A549 (cell line): Measurements from ENCODE around the gene PEA15. TPM values are rescaled to one million over a fixed set of nuclear protein-coding genes. Genes with fewer than 3 reads are reported as not detected.

ENCODE experiments used
- ATAC-seq, 2 experiments: fragments of 200-7000 bp in 1 of 2; fragments of >200 bp in 1 of 2; cut with Nextera tagmentation in 1 of 2; cut with Tn5 transposase in 1 of 2; 3 replicates each; pipeline versions ENCODE4 v1.8.0 to v1.9.1; 2018 to 2020; ENCODE audit warnings: mild to moderate bottlenecking in 1 of 2, moderate library complexity in 1 of 2
- CTCF ChIA-PET: fragments of 300-600 bp; sonication (Branson Sonifier 250); formaldehyde crosslinking; extraction: SDS; loops from one replicate; lab custom pipeline; 2021; ENCODE audit warnings: antibody characterized with exemption, inconsistent platforms; lab: Yijun Ruan, JAX
- POLR2A ChIA-PET: fragments of 350-600 bp; formaldehyde crosslinking; extraction: SDS; loops from one replicate; lab custom pipeline; 2021; ENCODE audit warnings: antibody characterized with exemption, inconsistent platforms; lab: Yijun Ruan, JAX
- DNase-seq, 2 experiments: peaks; one replicate each; pipeline versions ENCODE4 v3.0.0 to v3.0.0-alpha.2; 2011 to 2016; ENCODE audit warnings: low read depth in 1 of 2, low spot score in 1 of 2
- FAIRE-seq: peaks from 2 replicates; lab custom pipeline; 2011; peaks lifted over from hg19 to GRCh38; lab: Jason Lieb, UNC
- H3K27ac ChIP-seq, 2 experiments: fragments of >200 bp; sonication (Bioruptor Twin); formaldehyde crosslinking; 3 replicates each; pipeline ENCODE4 v1.5.1; 2016 to 2017
- H3K4me1 ChIP-seq: fragments of >200 bp; sonication (Bioruptor Twin); formaldehyde crosslinking; 3 replicates; pipeline ENCODE4 v1.6.1; 2016
- H3K4me2 ChIP-seq: fragments of >200 bp; sonication (Bioruptor Twin); formaldehyde crosslinking; 3 replicates; pipeline ENCODE4 v1.6.1; 2016
- H3K4me3 ChIP-seq: fragments of >200 bp; sonication (Bioruptor Twin); formaldehyde crosslinking; 3 replicates; pipeline ENCODE4 v1.5.1; 2016
- H3K9me3 ChIP-seq: fragments of >200 bp; sonication (Bioruptor Twin); formaldehyde crosslinking; 3 replicates; pipeline ENCODE4 v1.6.1; 2016
- CBX2 ChIP-seq: fragments of 200-600 bp; sonication (generic); IDR thresholded peaks from 2 replicates; pipeline ENCODE4 v1.6.1; 2016; ENCODE audit warnings: low read depth, mild to moderate bottlenecking, borderline replicate concordance
- CBX8 ChIP-seq: fragments of 200-600 bp; sonication (generic); IDR thresholded peaks from 2 replicates; pipeline ENCODE4 v1.6.1; 2016
- CEBPB ChIP-seq, 2 experiments: fragments of >200 bp in 1 of 2; sonication (Bioruptor Twin) in 1 of 2; formaldehyde crosslinking in 1 of 2; IDR thresholded peaks; 2 replicates each; pipeline ENCODE4 v1.6.1; 2012 to 2016
- CHD2 ChIP-seq: fragments of 150-350 bp; IDR thresholded peaks from 2 replicates; pipeline ENCODE4 v1.6.1; 2014; ENCODE audit warnings: low read length; ENCODE audit not compliant: partially characterized antibody
- CHD4 ChIP-seq: fragments of 200-600 bp; sonication (generic); IDR thresholded peaks from 2 replicates; pipeline ENCODE4 v1.6.1; 2016; ENCODE audit warnings: antibody characterized with exemption, mild to moderate bottlenecking, borderline replicate concordance
- EHF ChIP-seq: fragments of 250-450 bp; sonication (Bioruptor Pico); IDR thresholded peaks from 2 replicates; pipeline ENCODE4 v1.5.0; 2020; ENCODE audit warnings: mild to moderate bottlenecking
- EHMT2 ChIP-seq: fragments of 200-600 bp; sonication (generic); IDR thresholded peaks from 2 replicates; pipeline ENCODE4 v1.6.1; 2016; ENCODE audit warnings: antibody characterized with exemption, low read depth, mild to moderate bottlenecking, moderate library complexity
- ESRRA ChIP-seq: fragments of 150-350 bp; IDR thresholded peaks from 2 replicates; pipeline ENCODE4 v1.6.1; 2014; ENCODE audit warnings: mild to moderate bottlenecking, low read length, borderline replicate concordance
- FOSL2 ChIP-seq, 2 experiments: fragments of 450-650 bp in 1 of 2; fragments of >200 bp in 1 of 2; sonication (Bioruptor Twin) in 1 of 2; formaldehyde crosslinking; IDR thresholded peaks; 2 replicates each; pipeline versions ENCODE4 v1.5.0 to v1.6.1; 2016 to 2020; ENCODE audit warnings: mild to moderate bottlenecking in 1 of 2, moderate library complexity in 1 of 2
- HDAC2 ChIP-seq: fragments of 200-600 bp; sonication (generic); IDR thresholded peaks from 2 replicates; pipeline ENCODE4 v1.6.1; 2016
- HEYL ChIP-seq: fragments of 250-450 bp; sonication (Bioruptor Pico); IDR thresholded peaks from 2 replicates; pipeline ENCODE4 v1.8.0; 2021; ENCODE audit warnings: mild to moderate bottlenecking, moderate library complexity
- HOXA7 ChIP-seq: fragments of 250-450 bp; sonication (Bioruptor Pico); IDR thresholded peaks from 2 replicates; pipeline ENCODE4 v1.5.0; 2020; ENCODE audit warnings: mild to moderate bottlenecking, moderate library complexity
- JUN ChIP-seq, 2 experiments: fragments of >200 bp; sonication (Bioruptor Twin); formaldehyde crosslinking; IDR thresholded peaks; 2 replicates in 1 of 2; 3 replicates in 1 of 2; pipeline ENCODE4 v1.6.1; 2016 to 2017
- JUNB ChIP-seq: fragments of >200 bp; sonication (Bioruptor Twin); formaldehyde crosslinking; IDR thresholded peaks from 2 replicates; pipeline ENCODE4 v1.6.1; 2016
- KDM5A ChIP-seq: fragments of 200-600 bp; sonication (generic); IDR thresholded peaks from 2 replicates; pipeline ENCODE4 v1.6.1; 2016; ENCODE audit warnings: antibody characterized with exemption, mild to moderate bottlenecking
- MAZ ChIP-seq: fragments of 150-350 bp; IDR thresholded peaks from 2 replicates; pipeline ENCODE4 v1.6.1; 2014; ENCODE audit warnings: antibody characterized with exemption, low read depth, low read length, borderline replicate concordance
- MYC ChIP-seq: IDR thresholded peaks from 2 replicates; pipeline ENCODE4 v1.6.1; 2012; ENCODE audit warnings: mild to moderate bottlenecking, inconsistent platforms, low read length, improper control_type of control experiment, borderline replicate concordance
- NR3C1 ChIP-seq: fragments of >200 bp; sonication (Bioruptor Twin); formaldehyde crosslinking; IDR thresholded peaks from 3 replicates; pipeline ENCODE4 v1.6.1; 2017
- PHF8 ChIP-seq: fragments of 200-600 bp; sonication (generic); IDR thresholded peaks from 2 replicates; pipeline ENCODE4 v1.6.1; 2016; ENCODE audit warnings: low read depth, mild to moderate bottlenecking, antibody characterized with exemption, moderate library complexity, borderline replicate concordance
- POLR2AphosphoS2 ChIP-seq: conservative IDR thresholded peaks from 2 replicates; pipeline ENCODE4 v1.6.1; 2012; ENCODE audit warnings: low read length, improper control_type of control experiment, inconsistent platforms
- RAD21 ChIP-seq, 2 experiments: fragments of >200 bp in 1 of 2; sonication (Bioruptor Twin) in 1 of 2; formaldehyde crosslinking in 1 of 2; IDR thresholded peaks in 1 of 2; conservative IDR thresholded peaks in 1 of 2; 2 replicates in 1 of 2; 3 replicates in 1 of 2; pipeline ENCODE4 v1.6.1; 2012 to 2018; ENCODE audit warnings: inconsistent platforms in 1 of 2
- RARB ChIP-seq: fragments of 250-450 bp; sonication (Bioruptor Pico); IDR thresholded peaks from 2 replicates; pipeline ENCODE4 v1.8.0; 2021; ENCODE audit warnings: mild to moderate bottlenecking, moderate library complexity
- RFX5 ChIP-seq: fragments of 450-650 bp; IDR thresholded peaks from 2 replicates; pipeline ENCODE4 v1.7.1; 2014; ENCODE audit warnings: antibody characterized with exemption, mild to moderate bottlenecking, moderate library complexity
- SMC3 ChIP-seq: fragments of >200 bp; sonication (Bioruptor Twin); formaldehyde crosslinking; IDR thresholded peaks from 3 replicates; pipeline ENCODE4 v1.6.1; 2018; ENCODE audit warnings: inconsistent platforms
- SREBF2 ChIP-seq: fragments of 450-650 bp; IDR thresholded peaks from 2 replicates; pipeline ENCODE4 v1.6.1; 2014; ENCODE audit warnings: mild to moderate bottlenecking, moderate library complexity
- TFCP2L1 ChIP-seq: fragments of 250-450 bp; sonication (Bioruptor Pico); IDR thresholded peaks from 2 replicates; pipeline ENCODE4 v1.5.0; 2021; ENCODE audit warnings: mild to moderate bottlenecking
- TP53 ChIP-seq: fragments of 250-450 bp; sonication (Bioruptor Pico); IDR thresholded peaks from 2 replicates; pipeline ENCODE4 v1.5.0; 2021; ENCODE audit warnings: mild to moderate bottlenecking, moderate library complexity
- ZC3H11A ChIP-seq: fragments of 450-650 bp; IDR thresholded peaks from 2 replicates; pipeline ENCODE4 v1.6.1; 2014; ENCODE audit warnings: antibody characterized with exemption, mild to moderate bottlenecking
- WGBS: methylation state at CpG from one replicate; pipeline ENCODE4 v1.1.6; 2017; ENCODE audit errors: missing lambda C conversion rate; 5-methylcytosine and 5-hydroxymethylcytosine counted together
- polyA plus RNA-seq, 4 experiments: library from polyadenylated mRNA; depleted of rRNA in 3 of 4; stranded (reverse); fragments of >200 nt; fragmentation: RNase III in 1 of 4; extraction: RNeasy Plus Mini Kit Qiagen cat#74134 plus additional on column Dnase treatment in 1 of 4; gene quantifications; 2 replicates in 3 of 4; 3 replicates in 1 of 4; pipeline ENCODE4 v1.2.3, GENCODE V29; 2011 to 2017
- TF ChIP-seq, protein P1 (sequence below): IDR thresholded peaks from 2 replicates; pipeline ENCODE4 v1.6.1; 2012; ENCODE audit warnings: low read depth, borderline replicate concordance
- TF ChIP-seq, protein P2 (sequence below): fragments of 150-350 bp; IDR thresholded peaks from 2 replicates; pipeline ENCODE4 v1.6.1; 2014; ENCODE audit warnings: low read depth, mild to moderate bottlenecking, low read length
- TF ChIP-seq, protein P3 (sequence below): IDR thresholded peaks from 2 replicates; pipeline ENCODE4 v1.6.1; 2012
- TF ChIP-seq, protein P4 (sequence below): fragments of >200 bp; sonication (Bioruptor Twin); formaldehyde crosslinking; IDR thresholded peaks from 3 replicates; pipeline ENCODE4 v1.5.1; 2016
- TF ChIP-seq, protein P5 (sequence below): fragments of >200 bp; sonication (Bioruptor Twin); formaldehyde crosslinking; IDR thresholded peaks from 2 replicates; pipeline ENCODE4 v1.6.1; 2016
- TF ChIP-seq, protein P6 (sequence below): fragments of 250-450 bp; sonication (Bioruptor Pico); IDR thresholded peaks from 2 replicates; pipeline ENCODE4 v1.5.0; 2020; ENCODE audit warnings: low read depth, mild to moderate bottlenecking, moderate library complexity
- TF ChIP-seq, protein P7 (sequence below): fragments of 250-450 bp; sonication (Bioruptor Pico); IDR thresholded peaks from 2 replicates; pipeline ENCODE4 v1.5.0; 2021; ENCODE audit warnings: mild to moderate bottlenecking, moderate library complexity, borderline replicate concordance

PEA15 gene
- polyA plus RNA-seq, 2 of the 4 experiments (the other 2 are of a cell fraction) = 115 to 136 TPM

DNA sequence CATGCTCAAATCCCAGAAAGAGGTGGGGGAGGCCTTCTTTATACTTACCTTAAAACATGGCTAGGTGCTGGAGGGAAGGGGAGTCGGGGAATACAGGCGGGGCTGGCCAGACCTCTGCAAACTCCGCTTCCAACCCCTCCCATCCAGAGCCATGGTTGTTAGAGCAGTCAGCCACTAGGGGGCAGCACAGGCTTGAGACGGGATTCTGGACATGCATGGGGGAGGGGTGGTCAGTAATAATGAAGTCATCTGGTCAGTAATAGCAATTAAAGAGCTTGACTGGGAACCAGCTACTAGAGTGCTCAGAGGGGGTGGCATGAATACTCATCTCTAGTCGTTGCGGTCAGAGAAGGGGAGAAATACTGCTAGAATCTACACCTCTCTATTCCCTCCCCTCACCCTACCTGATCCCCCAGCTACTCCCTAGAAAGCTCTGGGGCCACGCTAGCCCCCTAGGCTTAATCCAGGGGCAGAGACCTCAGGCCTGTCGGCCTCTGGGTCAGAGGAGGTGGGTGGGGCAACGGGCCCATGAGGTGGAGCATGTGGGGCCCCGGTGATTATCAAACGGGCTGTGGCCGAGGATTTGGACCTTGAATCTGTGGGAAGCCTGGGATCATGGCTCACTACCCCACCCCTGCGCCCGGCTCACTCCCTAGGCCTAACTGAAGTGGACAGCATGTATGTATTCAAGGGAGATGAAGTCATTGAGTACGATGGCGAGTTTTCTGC, 11.9 kb upstream of the PEA15 start:
- ATAC-seq (peak; percentile 75 to 89), FAIRE-seq (peak; percentile 36), DNase-seq (peak; percentile 68 to 78)
- POLR2A ChIA-PET = interaction anchor here (1.2 kb wide), 1 partner anchor 26 kb away, joined by 3 read pairs; no protein-coding TSS in a partner anchor
- WGBS = 31% methylated on average over 16 of the region's 16 CpGs
- H3K4me2 ChIP-seq = peak overlapping the region; percentile 46
- CTCF ChIA-PET = interaction anchor here (0.5 to 6.7 kb wide), 75 partner anchors 10 to 1871 kb away, joined by 3 to 108 read pairs (median 6); partner anchors contain the start of genes ATP1A4, DCAF8, IGSF8 and KCNJ9
- H3K27ac ChIP-seq = peak overlapping the region; percentile 43 to 61; a peak in 5 of 6 replicates
- H3K4me1 ChIP-seq = peaks cover 18% of the 10 kb centered on the region
- H3K4me3 ChIP-seq = no peak overlapping the region
- H3K9me3 ChIP-seq = no peaks in the 10 kb centered on the region
- TF ChIP-seq PHF8 (no peak), HDAC2 (no peak), CHD4 (no peak), SREBF2 (no peak), KDM5A (no peak), JUN (IDR thresholded peaks at IDR 0.05) (no peak), MYC (no peak), HOXA7 (CRISPR knock-in tag) (no peak), JUNB (no peak), ZC3H11A (no peak), CBX2 (no peak), EHF (CRISPR knock-in tag) (no peak), NR3C1 (no peak), EHMT2 (no peak), HEYL (CRISPR knock-in tag) (no peak), SMC3 (peak; percentile 90), RFX5 (no peak), POLR2AphosphoS2 (no peak), TP53 (no peak), ESRRA (no peak), FOSL2 (IDR thresholded peaks at IDR 0.05) (no peak), FOSL2 (CRISPR knock-in tag; IDR thresholded peaks at IDR 0.05) (no peak), RARB (no peak), TFCP2L1 (no peak), CEBPB (IDR thresholded peaks at IDR 0.05) (no peak), MAZ (0 out of 2 replicates have a peak, but pooled peaks have one; percentile 68), RAD21 (conservative IDR thresholded peaks at IDR 0.05 in 1 of 2, IDR thresholded peaks at IDR 0.05 in 1 of 2) (peak; percentile 92 to 95), CHD2 (peak; percentile 35), CBX8 (no peak)
- TF ChIP-seq, protein P1, sequence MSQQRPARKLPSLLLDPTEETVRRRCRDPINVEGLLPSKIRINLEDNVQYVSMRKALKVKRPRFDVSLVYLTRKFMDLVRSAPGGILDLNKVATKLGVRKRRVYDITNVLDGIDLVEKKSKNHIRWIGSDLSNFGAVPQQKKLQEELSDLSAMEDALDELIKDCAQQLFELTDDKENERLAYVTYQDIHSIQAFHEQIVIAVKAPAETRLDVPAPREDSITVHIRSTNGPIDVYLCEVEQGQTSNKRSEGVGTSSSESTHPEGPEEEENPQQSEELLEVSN = no peak
- TF ChIP-seq, protein P2, sequence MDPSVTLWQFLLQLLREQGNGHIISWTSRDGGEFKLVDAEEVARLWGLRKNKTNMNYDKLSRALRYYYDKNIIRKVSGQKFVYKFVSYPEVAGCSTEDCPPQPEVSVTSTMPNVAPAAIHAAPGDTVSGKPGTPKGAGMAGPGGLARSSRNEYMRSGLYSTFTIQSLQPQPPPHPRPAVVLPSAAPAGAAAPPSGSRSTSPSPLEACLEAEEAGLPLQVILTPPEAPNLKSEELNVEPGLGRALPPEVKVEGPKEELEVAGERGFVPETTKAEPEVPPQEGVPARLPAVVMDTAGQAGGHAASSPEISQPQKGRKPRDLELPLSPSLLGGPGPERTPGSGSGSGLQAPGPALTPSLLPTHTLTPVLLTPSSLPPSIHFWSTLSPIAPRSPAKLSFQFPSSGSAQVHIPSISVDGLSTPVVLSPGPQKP = no peak
- TF ChIP-seq, protein P3, sequence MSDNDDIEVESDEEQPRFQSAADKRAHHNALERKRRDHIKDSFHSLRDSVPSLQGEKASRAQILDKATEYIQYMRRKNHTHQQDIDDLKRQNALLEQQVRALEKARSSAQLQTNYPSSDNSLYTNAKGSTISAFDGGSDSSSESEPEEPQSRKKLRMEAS = no peak
- TF ChIP-seq, protein P4, sequence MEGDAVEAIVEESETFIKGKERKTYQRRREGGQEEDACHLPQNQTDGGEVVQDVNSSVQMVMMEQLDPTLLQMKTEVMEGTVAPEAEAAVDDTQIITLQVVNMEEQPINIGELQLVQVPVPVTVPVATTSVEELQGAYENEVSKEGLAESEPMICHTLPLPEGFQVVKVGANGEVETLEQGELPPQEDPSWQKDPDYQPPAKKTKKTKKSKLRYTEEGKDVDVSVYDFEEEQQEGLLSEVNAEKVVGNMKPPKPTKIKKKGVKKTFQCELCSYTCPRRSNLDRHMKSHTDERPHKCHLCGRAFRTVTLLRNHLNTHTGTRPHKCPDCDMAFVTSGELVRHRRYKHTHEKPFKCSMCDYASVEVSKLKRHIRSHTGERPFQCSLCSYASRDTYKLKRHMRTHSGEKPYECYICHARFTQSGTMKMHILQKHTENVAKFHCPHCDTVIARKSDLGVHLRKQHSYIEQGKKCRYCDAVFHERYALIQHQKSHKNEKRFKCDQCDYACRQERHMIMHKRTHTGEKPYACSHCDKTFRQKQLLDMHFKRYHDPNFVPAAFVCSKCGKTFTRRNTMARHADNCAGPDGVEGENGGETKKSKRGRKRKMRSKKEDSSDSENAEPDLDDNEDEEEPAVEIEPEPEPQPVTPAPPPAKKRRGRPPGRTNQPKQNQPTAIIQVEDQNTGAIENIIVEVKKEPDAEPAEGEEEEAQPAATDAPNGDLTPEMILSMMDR = peak; percentile 92
- TF ChIP-seq, protein P5, sequence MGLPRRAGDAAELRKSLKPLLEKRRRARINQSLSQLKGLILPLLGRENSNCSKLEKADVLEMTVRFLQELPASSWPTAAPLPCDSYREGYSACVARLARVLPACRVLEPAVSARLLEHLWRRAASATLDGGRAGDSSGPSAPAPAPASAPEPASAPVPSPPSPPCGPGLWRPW = no peak
- TF ChIP-seq, protein P6, sequence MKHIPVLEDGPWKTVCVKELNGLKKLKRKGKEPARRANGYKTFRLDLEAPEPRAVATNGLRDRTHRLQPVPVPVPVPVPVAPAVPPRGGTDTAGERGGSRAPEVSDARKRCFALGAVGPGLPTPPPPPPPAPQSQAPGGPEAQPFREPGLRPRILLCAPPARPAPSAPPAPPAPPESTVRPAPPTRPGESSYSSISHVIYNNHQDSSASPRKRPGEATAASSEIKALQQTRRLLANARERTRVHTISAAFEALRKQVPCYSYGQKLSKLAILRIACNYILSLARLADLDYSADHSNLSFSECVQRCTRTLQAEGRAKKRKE (CRISPR knock-in tag) = no peak
- TF ChIP-seq, protein P7, sequence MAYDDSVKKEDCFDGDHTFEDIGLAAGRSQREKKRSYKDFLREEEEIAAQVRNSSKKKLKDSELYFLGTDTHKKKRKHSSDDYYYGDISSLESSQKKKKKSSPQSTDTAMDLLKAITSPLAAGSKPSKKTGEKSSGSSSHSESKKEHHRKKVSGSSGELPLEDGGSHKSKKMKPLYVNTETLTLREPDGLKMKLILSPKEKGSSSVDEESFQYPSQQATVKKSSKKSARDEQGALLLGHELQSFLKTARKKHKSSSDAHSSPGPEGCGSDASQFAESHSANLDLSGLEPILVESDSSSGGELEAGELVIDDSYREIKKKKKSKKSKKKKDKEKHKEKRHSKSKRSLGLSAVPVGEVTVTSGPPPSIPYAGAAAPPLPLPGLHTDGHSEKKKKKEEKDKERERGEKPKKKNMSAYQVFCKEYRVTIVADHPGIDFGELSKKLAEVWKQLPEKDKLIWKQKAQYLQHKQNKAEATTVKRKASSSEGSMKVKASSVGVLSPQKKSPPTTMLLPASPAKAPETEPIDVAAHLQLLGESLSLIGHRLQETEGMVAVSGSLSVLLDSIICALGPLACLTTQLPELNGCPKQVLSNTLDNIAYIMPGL (CRISPR knock-in tag) = no peak
